ENCODE results near the gene CTNNB1.

The CTNNB1 gene

GRCh38 chr3:41216993-41217392 is 17.7 kb downstream of the CTNNB1 start:
- no peak for DNase-seq (ENCODE audit: low read depth in 4 of 4, low spot score in 1 of 4)

DNA sequence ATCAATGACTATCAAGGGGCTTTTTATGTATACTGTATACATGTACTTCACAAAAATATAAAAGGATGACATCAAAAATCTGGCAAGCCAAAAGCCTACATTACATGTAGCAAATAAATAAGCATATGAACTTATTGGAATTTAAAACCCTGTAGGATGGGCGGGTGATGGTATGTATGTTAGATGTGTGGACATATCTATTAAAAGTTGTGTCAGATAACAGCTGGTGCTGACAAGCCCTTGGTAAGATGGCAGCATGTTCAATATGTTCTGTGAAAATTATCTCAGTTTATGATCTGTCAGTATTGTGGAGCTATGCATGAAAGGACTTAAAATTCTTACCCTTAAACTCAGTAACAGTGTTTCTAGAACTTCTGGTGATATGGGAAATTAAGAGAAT is 20.1 kb downstream of the CTNNB1 start:
- DNase-seq (ENCODE audit: low read depth in 4 of 4, low spot score in 1 of 4): no peak

GRCh38 chr3:41220906-41221677 is 21.8 kb downstream of the CTNNB1 start:
- no peak for DNase-seq (ENCODE audit: low read depth in 4 of 4, low spot score in 1 of 4)

DNA sequence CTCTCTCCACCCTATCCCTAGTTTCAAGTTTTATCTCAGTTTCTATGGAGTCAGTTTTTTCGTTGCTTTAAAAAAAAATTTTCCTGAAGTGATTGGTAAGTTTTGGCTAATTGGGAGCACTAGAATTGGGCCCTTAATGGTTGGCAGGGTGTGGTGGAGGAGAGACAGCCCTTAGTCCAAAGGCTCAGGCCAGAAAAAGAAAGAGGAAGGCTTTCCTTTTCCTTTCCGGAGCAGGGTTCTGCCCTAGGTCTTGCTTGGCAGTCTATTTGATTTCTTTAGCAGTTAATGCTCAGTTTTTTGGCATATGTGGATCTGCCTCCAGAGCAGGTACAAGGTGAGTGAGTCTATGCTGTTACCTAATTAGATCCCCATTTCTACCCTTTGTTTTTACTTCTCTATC is 22.7 kb downstream of the CTNNB1 start:
- no peak for DNase-seq (ENCODE audit: low read depth in 4 of 4, low spot score in 1 of 4)

DNA sequence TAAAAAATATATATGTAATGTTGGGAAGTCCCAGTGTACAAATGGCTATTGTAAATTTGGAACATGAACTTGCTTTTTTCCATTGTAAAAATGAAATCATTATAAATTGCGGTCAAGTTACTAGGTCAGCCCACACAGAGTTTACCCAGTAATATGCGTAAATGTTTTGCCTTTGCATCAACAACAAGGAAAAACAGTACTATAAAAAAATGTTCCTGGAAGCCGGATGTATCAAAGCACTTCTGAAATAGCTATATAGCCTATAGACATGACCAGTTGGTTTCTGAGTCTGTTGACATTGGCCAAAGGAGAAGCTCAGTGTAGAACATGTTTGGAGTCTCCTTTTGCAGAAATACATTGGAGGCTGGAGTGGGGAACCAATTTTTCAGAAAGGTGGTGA is 23.2 kb downstream of the CTNNB1 start:
- no peak for DNase-seq (ENCODE audit: low read depth in 4 of 4, low spot score in 1 of 4)

DNA sequence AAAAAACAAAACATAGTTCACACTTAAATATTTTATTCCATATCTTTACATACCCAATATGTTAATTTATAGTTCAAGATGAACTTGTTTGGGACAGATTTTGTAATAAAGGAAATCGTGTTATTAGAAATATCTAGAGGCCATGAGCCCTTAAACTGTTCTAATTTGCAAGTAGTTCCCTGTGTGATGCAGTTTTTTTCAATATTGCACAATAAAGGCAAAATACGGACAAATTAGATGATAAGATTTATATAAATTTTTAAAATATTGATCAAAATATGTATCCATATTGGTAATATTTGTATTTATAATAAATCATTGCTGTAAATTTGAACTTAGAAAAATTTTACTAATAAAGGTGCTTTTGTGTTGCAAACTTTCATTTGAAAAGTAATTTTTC is 23.8 kb downstream of the CTNNB1 start:
- no peak for DNase-seq (ENCODE audit: low read depth in 4 of 4, low spot score in 1 of 4)

GRCh38 chr3:41223691-41224090 is 24.4 kb downstream of the CTNNB1 start:
- no peak for DNase-seq (ENCODE audit: low read depth in 4 of 4, low spot score in 1 of 4)

DNA sequence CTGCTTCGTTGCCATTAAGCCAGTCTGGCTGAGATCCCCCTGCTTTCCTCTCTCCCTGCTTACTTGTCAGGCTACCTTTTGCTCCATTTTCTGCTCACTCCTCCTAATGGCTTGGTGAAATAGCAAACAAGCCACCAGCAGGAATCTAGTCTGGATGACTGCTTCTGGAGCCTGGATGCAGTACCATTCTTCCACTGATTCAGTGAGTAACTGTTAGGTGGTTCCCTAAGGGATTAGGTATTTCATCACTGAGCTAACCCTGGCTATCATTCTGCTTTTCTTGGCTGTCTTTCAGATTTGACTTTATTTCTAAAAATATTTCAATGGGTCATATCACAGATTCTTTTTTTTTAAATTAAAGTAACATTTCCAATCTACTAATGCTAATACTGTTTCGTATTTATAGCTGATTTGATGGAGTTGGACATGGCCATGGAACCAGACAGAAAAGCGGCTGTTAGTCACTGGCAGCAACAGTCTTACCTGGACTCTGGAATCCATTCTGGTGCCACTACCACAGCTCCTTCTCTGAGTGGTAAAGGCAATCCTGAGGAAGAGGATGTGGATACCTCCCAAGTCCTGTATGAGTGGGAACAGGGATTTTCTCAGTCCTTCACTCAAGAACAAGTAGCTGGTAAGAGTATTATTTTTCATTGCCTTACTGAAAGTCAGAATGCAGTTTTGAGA is 25.0 kb downstream of the CTNNB1 start:
- DNase-seq (ENCODE audit: low read depth in 4 of 4, low spot score in 1 of 4): no peak

DNA sequence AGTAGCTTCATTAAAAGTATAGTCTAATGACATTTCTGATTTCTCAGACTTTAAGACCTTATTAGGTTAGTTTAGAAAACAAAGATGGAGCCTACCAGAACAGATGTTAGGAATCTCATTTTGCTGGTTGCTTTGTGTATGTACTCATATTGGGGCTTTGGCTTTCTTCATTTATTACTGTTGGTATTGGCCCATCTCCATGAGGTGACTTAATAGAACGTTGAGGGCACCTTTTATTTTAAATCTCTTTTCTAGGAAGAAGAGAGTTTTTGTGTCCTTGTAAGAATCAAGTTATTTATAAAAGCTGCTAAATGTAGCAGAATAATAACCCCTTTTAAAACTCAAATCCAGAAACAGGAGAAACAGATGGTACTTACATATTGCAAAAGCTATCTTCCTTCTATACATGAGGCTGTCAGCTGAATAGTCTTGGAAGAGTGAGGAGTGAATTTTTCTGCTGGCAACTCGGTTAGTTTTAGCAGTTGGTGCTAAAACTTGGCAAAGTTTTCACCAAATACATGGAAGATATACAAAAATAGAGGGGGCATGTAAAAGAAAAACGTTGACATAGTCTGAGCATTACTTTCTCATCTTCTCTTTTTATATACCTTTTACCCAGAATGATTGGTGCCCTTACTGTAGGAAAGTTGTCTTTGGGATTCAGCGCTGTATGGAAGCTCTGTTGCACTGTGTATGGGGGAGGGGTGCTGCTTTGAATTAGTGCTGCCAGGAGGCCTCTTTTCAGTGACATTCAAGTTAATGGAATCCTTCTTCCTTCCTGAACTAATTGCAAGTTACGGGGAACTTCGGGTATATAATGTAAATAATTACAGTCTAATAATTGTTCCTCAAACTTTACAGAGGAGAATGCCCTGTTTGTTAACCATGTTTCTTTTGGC is 35.8 kb downstream of the CTNNB1 start:
- no peak for DNase-seq (ENCODE audit: low read depth in 4 of 4, low spot score in 1 of 4)

DNA sequence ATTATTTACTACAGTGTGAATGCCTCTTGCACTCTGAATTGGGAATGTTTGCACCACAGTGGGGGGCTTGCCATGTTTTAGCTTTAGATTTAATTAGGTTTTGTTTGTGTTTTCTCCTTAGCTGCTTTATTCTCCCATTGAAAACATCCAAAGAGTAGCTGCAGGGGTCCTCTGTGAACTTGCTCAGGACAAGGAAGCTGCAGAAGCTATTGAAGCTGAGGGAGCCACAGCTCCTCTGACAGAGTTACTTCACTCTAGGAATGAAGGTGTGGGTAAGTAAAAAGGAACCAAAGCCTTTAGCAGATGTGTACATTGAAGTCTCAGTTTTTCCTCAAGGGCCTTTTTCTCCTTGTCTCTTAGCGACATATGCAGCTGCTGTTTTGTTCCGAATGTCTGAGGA is 36.9 kb downstream of the CTNNB1 start:
- DNase-seq (ENCODE audit: low read depth in 4 of 4, low spot score in 1 of 4): no peak

DNA sequence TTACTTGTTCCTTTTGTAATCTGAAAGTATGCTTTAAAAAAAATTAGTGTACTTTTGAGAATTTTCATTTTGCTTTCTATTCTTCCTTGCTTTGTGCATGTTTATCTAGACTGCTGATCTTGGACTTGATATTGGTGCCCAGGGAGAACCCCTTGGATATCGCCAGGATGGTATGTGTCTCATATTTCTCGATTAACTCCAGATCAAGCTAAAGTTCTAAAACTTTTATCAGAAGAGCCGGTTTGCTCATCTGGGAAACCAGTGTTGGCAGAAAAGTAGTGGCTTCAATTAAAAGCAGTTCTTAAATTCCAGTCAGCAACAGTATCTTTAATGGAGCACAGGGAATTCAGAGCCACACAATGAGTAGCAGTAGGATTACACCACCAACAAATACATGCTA is 38.6 kb downstream of the CTNNB1 start:
- no peak for DNase-seq (ENCODE audit: low read depth in 4 of 4, low spot score in 1 of 4)

DNA sequence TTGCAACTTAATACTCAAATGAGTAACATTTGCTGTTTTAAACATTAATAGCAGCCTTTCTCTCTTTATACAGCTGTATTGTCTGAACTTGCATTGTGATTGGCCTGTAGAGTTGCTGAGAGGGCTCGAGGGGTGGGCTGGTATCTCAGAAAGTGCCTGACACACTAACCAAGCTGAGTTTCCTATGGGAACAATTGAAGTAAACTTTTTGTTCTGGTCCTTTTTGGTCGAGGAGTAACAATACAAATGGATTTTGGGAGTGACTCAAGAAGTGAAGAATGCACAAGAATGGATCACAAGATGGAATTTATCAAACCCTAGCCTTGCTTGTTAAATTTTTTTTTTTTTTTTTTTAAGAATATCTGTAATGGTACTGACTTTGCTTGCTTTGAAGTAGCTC is 40.3 kb downstream of the CTNNB1 start:
- DNase-seq (ENCODE audit: low read depth in 4 of 4, low spot score in 1 of 4): no peak

- DNase-seq (ENCODE audit: low read depth in 4 of 4, low spot score in 1 of 4): no peak
These were observed 41.9 kb downstream of the CTNNB1 start for GRCh38 chr3:41241161-41241560.

GRCh38 chr3:41241800-41242571 is 42.7 kb downstream of the CTNNB1 start:
- DNase-seq (ENCODE audit: low read depth in 4 of 4, low spot score in 1 of 4): no peak

- DNase-seq (ENCODE audit: low read depth in 4 of 4, low spot score in 1 of 4): no peak
These were observed 43.9 kb downstream of the CTNNB1 start for GRCh38 chr3:41243183-41243582.

DNA sequence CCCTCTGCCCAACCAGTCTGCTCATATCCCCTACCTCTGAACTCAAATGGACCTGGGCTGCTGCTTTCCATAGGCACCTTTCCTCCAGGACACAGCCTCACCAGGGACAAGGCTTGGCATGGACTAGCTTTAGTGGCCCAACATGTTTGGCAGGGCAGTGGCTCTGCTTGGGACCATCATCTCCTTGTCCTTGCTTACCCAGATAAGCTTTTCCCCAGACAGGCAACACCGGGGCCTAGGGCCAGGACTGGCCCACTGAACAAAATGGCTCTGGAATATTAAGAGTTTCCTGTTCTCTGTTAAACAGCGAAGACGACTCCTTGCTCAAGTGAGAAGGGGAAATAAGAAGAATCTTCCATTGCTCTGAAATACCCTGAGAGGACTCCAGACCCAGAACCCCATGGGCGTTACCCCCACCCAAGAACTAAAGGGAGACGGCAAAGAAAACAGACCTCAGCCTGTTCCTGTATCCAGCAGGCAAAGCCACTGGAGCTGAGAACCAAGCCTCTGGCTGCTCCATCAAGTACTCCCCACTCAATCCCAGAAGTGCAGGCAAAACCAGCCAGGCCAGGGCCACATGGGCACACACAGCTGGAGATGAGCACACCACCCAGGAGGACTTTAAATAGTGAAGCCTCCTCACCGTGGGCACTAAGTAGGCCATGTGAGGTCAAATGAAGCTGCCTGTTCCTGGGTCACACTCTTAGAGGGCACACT is 45.5 kb downstream of the CTNNB1 start:
- no peak for DNase-seq (ENCODE audit: low read depth in 4 of 4, low spot score in 1 of 4)

- no peak for DNase-seq (ENCODE audit: low read depth in 4 of 4, low spot score in 1 of 4)
These were observed 48.0 kb downstream of the CTNNB1 start for GRCh38 chr3:41247055-41248004.

DNA sequence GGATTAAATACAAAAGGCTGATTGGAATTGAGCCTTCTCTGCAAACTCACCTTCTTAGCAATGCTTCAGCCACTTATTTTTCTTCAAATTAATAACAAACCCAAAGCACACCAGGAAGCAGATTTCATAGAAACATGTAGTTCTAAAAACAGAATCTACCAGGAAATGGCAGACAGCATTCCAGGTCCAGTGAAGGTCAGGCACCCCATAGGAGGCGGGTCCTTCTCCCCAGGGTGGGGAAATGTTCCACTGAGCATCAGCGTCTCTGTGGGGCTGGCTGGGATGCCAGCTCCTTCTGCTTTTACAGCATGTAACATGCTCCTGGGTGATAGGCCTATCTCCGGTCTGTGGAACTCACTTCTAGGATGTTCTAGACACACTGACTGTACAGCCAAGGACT is 49.2 kb downstream of the CTNNB1 start:
- no peak for DNase-seq (ENCODE audit: low read depth in 4 of 4, low spot score in 1 of 4)

DNA sequence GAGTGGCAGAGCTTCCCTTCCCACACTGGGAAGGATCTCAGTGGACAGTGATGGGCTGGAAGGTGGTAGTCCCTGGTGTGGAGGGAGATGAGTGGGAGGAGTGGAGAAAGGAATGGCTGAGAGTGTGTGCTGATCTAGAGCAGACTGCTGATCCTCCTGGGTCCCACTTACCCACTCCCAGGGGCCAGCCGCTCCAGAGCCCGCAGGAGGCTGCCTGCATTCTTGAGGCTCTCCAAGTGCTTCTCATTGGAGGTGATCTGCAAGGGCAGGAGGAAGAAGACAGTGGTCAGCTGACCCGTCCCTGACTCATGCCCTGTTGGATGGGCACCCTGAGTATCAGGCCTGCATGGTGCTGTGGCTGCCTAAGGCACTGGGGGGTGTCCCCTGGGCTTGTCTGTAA is 50.0 kb downstream of the CTNNB1 start:
- DNase-seq (ENCODE audit: low read depth in 4 of 4, low spot score in 1 of 4): no peak

All from stimulated activated CD4-positive, alpha-beta T cell treated with anti-CD3 and anti-CD28 coated beads, Interleukin-1b, Interleukin-23, amount 100 ng/mL, for 24 hours (primary cell).